ENCODE measurements around the gene SLC24A3. TPM values are rescaled to one million over a fixed set of nuclear protein-coding genes. Genes with fewer than 3 reads are reported as not detected.
A peak's percentile ranks its signal among the peaks of the same experiment; 100 is the strongest.

SLC24A3 gene
- total RNA-seq, 1 donor from 2014 or later, result 0.11 TPM

DNA sequence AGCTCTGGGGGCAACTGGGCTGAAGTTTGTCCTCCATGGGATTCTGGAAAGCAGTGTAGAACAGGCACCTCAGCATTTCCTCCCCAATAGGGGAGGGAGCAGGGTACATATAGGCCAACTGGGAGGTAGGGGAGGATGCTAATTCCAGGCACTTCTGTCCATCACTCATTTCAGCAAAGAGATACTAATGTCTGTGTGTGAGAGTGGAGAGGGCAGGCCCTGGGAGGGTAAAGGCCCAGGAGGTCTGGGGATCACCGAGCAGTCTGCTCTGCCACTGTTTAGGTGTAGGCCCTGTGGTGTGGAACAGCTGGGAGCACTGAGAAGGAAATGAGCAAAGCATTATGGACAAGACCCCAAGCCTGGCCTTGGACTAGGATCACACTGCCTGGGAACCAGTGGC lies 158.7 kb downstream of the SLC24A3 start:
- Mint-ChIP-seq H3K4me1 (ENCODE audit: unreplicated experiment) (no peaks in the 10 kb centered on the region), H3K27me3 (ENCODE audit: unreplicated experiment) (no peaks in the 10 kb centered on the region), H3K4me3 (ENCODE audit: unreplicated experiment) (no peak overlapping the region), H3K27ac (ENCODE audit: unreplicated experiment) (no peak overlapping the region), H3K36me3 (ENCODE audit: unreplicated experiment) (no peaks in the 10 kb centered on the region), H3K9me3 (ENCODE audit: unreplicated experiment) (peaks cover 4% of the 10 kb centered on the region)
- DNase-seq (ENCODE audit: extremely low spot score, unreplicated experiment), result peak; percentile 73
- TF ChIP-seq CTCF (IDR thresholded peaks at IDR 0.05), result no peak

DNA sequence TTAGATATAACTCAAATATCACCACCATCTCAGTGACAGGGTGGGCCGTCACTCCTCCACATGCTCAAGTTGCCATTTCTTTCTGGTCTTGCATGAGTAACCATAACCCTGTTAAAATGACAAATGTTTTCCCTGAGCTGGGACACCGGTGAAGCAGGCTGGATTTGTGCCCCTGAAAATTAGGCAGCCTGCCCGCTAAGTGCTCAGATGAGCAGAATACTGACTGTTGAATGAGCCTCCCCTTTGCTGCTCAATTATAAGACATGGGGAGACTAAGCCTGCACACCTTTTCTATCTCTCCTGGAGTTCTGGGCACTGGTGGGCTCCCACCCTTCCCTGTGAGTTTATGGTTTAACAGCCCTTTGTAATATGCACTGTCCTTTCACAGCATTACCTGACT lies 161.8 kb downstream of the SLC24A3 start:
- no peaks in the 10 kb centered on the region for H3K4me1 Mint-ChIP-seq (ENCODE audit: unreplicated experiment)
- no peak overlapping the region for H3K27ac Mint-ChIP-seq (ENCODE audit: unreplicated experiment)
- H3K36me3 Mint-ChIP-seq (ENCODE audit: unreplicated experiment), result no peaks in the 10 kb centered on the region
- no peak for TF ChIP-seq CTCF (IDR thresholded peaks at IDR 0.05)
- no peaks in the 10 kb centered on the region for H3K9me3 Mint-ChIP-seq (ENCODE audit: unreplicated experiment)
- H3K27me3 Mint-ChIP-seq (ENCODE audit: unreplicated experiment), result no peaks in the 10 kb centered on the region
- H3K4me3 Mint-ChIP-seq (ENCODE audit: unreplicated experiment), result no peak overlapping the region
- DNase-seq (ENCODE audit: extremely low spot score, unreplicated experiment), result no peak

DNA sequence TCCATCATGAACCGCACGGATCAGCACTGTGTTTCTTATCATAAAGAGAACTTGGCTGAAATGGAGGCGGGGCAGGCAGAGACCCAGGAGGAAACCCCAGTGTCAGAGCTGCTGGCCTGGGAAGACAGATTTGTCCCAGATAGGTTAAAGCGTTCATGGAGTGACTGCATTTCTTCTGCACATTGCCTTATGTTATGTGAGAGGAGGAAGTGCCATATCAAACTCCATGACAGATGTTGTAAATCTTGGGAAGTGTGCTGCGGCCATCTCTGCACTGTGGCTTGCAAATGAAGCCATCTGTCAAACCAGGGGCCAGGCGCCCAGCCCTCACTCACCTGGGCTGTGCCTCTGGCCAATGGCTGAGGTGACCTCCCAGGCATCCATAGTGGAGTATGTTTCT lies 163.0 kb downstream of the SLC24A3 start:
- H3K4me1 Mint-ChIP-seq (ENCODE audit: unreplicated experiment), result no peaks in the 10 kb centered on the region
- no peak for TF ChIP-seq CTCF (IDR thresholded peaks at IDR 0.05)
- no peaks in the 10 kb centered on the region for H3K9me3 Mint-ChIP-seq (ENCODE audit: unreplicated experiment)
- H3K36me3 Mint-ChIP-seq (ENCODE audit: unreplicated experiment), result no peaks in the 10 kb centered on the region
- DNase-seq (ENCODE audit: extremely low spot score, unreplicated experiment), result peak; percentile 78
- no peaks in the 10 kb centered on the region for H3K27me3 Mint-ChIP-seq (ENCODE audit: unreplicated experiment)
- H3K27ac Mint-ChIP-seq (ENCODE audit: unreplicated experiment), result no peak overlapping the region
- no peak overlapping the region for H3K4me3 Mint-ChIP-seq (ENCODE audit: unreplicated experiment)

GRCh38 chr20:19375801-19376200 lies 163.4 kb downstream of the SLC24A3 start:
- Mint-ChIP-seq H3K4me1 (ENCODE audit: unreplicated experiment) (no peaks in the 10 kb centered on the region), H3K27ac (ENCODE audit: unreplicated experiment) (no peak overlapping the region), H3K4me3 (ENCODE audit: unreplicated experiment) (no peak overlapping the region), H3K36me3 (ENCODE audit: unreplicated experiment) (no peaks in the 10 kb centered on the region), H3K9me3 (ENCODE audit: unreplicated experiment) (no peaks in the 10 kb centered on the region), H3K27me3 (ENCODE audit: unreplicated experiment) (no peaks in the 10 kb centered on the region)
- DNase-seq (ENCODE audit: extremely low spot score, unreplicated experiment), result no peak
- TF ChIP-seq CTCF (IDR thresholded peaks at IDR 0.05), result no peak

DNA sequence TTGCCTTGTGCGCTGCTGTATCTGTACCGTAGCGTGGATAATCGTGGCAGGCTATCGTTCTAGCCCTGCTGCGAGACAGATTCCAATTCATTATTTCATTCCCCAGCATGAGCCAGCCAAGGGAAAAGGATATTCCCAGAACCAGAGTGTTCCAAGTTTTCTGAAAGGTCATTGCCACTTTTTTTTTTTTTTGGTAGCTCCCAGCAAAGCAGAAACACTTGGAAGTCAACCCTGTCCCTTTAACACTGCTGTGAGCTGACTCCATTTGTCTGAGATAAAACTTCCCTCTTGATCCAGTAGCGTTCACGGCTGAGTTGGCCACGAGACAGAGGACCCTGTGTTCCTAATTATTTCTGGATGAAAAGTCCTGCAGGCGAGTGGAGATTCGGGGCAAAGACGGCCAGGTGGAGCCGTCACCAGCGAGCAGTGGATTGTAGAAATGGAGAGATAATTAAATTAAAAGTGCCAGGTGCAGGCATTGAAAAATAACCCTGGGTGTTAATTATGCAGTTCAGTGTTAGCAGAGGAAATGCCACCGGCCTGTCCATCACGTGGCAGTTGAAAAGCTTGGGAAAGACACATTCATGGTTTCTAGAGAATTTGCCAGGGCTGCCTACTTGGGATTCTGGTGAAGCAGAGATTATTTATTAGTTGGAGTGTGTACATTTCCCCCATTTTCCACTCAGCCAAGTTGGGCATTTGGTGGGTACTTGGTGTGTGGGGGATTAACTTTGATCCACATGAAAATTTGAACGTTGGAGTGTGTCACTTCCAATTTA lies 164.2 kb downstream of the SLC24A3 start:
- H3K36me3 Mint-ChIP-seq (ENCODE audit: unreplicated experiment), result no peaks in the 10 kb centered on the region
- no peak for DNase-seq (ENCODE audit: extremely low spot score, unreplicated experiment)
- no peak overlapping the region for H3K27ac Mint-ChIP-seq (ENCODE audit: unreplicated experiment)
- H3K4me3 Mint-ChIP-seq (ENCODE audit: unreplicated experiment), result no peak overlapping the region
- H3K9me3 Mint-ChIP-seq (ENCODE audit: unreplicated experiment), result no peaks in the 10 kb centered on the region
- no peaks in the 10 kb centered on the region for H3K4me1 Mint-ChIP-seq (ENCODE audit: unreplicated experiment)
- no peak for TF ChIP-seq CTCF (IDR thresholded peaks at IDR 0.05)
- no peaks in the 10 kb centered on the region for H3K27me3 Mint-ChIP-seq (ENCODE audit: unreplicated experiment)
